NCI-H526 treated with DMSO at 0.1 percent for 48 hours (cell line): ENCODE data around the gene PLD1.
A peak's percentile ranks its signal among the peaks of the same experiment; 100 is the strongest.
"Not testable (repeated sequence)": the region's sequence is repeated elsewhere in the genome, so short reads cannot be mapped to it uniquely, and the experiment has no call there.

Experiments
- DNase-seq: peaks from one replicate; lab custom pipeline; 2025; lab: John Stamatoyannopoulos, UW

The PLD1 gene

GRCh38 chr3:171615686-171616085, 194.6 kb downstream of the PLD1 start:
- no peak for DNase-seq

- DNase-seq = no peak
These were observed 195.0 kb downstream of the PLD1 start for GRCh38 chr3:171615281-171615680.

- no peak for DNase-seq
These were observed 195.9 kb downstream of the PLD1 start for GRCh38 chr3:171614318-171614921.

GRCh38 chr3:171607452-171607851, 202.8 kb downstream of the PLD1 start:
- no peak for DNase-seq

GRCh38 chr3:171606151-171606751, 204.0 kb downstream of the PLD1 start:
- no peak for DNase-seq

- DNase-seq = no peak
These were observed 205.9 kb downstream of the PLD1 start for GRCh38 chr3:171604370-171604769.

GRCh38 chr3:171602072-171602471, 208.2 kb downstream of the PLD1 start:
- no peak for DNase-seq

- no peak for DNase-seq
These were observed 210.3 kb downstream of the PLD1 start for GRCh38 chr3:171600030-171600429.

- no peak for DNase-seq
These were observed 211.3 kb downstream of the PLD1 start for GRCh38 chr3:171598990-171599389.

- no peak for DNase-seq
These were observed 217.5 kb downstream of the PLD1 start for GRCh38 chr3:171592786-171593185.

GRCh38 chr3:171591070-171591469, 219.2 kb downstream of the PLD1 start:
- DNase-seq = no peak

GRCh38 chr3:171586274-171586673, 224.0 kb downstream of the PLD1 start:
- no peak for DNase-seq

GRCh38 chr3:171585039-171585438, 225.2 kb downstream of the PLD1 start:
- no peak for DNase-seq

- DNase-seq = no peak
These were observed 226.2 kb downstream of the PLD1 start for GRCh38 chr3:171584100-171584499.

GRCh38 chr3:171574556-171575240, 235.6 kb downstream of the PLD1 start:
- DNase-seq = no peak

- DNase-seq = no peak
These were observed 240.6 kb downstream of the PLD1 start for GRCh38 chr3:171569571-171570132.

GRCh38 chr3:171568766-171569165, 241.5 kb downstream of the PLD1 start:
- DNase-seq = no peak

- peak; percentile 66 for DNase-seq
These were observed 243.4 kb downstream of the PLD1 start for GRCh38 chr3:171566803-171567422.

- peak; percentile 42 for DNase-seq
These were observed 244.7 kb downstream of the PLD1 start for GRCh38 chr3:171565481-171566058.

GRCh38 chr3:171564748-171565480, 245.4 kb downstream of the PLD1 start:
- no peak for DNase-seq

- DNase-seq = no peak
These were observed 247.0 kb downstream of the PLD1 start for GRCh38 chr3:171563298-171563697.

- DNase-seq = not testable (repeated sequence)
These were observed 247.8 kb downstream of the PLD1 start for GRCh38 chr3:171562459-171562858.
